Upper lobe of left lung (tissue), 6 donors: ENCODE results near the gene KIF22. TPM values are rescaled to one million over a fixed set of nuclear protein-coding genes. Genes with fewer than 3 reads are reported as not detected.
"Not testable (repeated sequence)": the region's sequence is repeated elsewhere in the genome, so short reads cannot be mapped to it uniquely, and the experiment has no call there.

Experiments
- ATAC-seq, 2 donors: fragments of 200-7000 bp; cut with Tn5 transposase; one replicate each; pipeline ENCODE4 v1.9.1; 2022; ENCODE audit warnings: mild to moderate bottlenecking in 2 of 2, moderate library complexity in 2 of 2; ENCODE audit not compliant: low FRiP score in 2 of 2
- DNase-seq, 2 donors: peaks; one replicate each; pipeline ENCODE4 v3.0.0-alpha.2; 2019 to 2020
- H3K27ac ChIP-seq, 4 donors: fragments of 200-600 bp; sonication (generic); one replicate each; pipeline ENCODE4 v1.5.1; 2016 to 2019
- H3K27me3 ChIP-seq, 4 donors: fragments of 200-600 bp; sonication (generic); one replicate each; pipeline ENCODE4 v1.5.1; 2017 to 2019
- H3K36me3 ChIP-seq, 4 donors: fragments of 200-600 bp; sonication (generic); one replicate each; pipeline ENCODE4 v1.5.1; 2016 to 2019
- H3K4me1 ChIP-seq, 4 donors: fragments of 200-600 bp; sonication (generic); one replicate each; pipeline ENCODE4 v1.5.1; 2018 to 2019
- H3K4me3 ChIP-seq, 4 donors: fragments of 200-600 bp; sonication (generic); one replicate each; pipeline ENCODE4 v1.5.1; 2017 to 2019; ENCODE audit warnings: mild to moderate bottlenecking in 2 of 4, moderate library complexity in 1 of 4
- H3K9me3 ChIP-seq, 4 donors: fragments of 200-600 bp; sonication (generic); one replicate each; pipeline ENCODE4 v1.5.1; 2018 to 2019
- CTCF ChIP-seq, 6 experiments: fragments of 450-650 bp in 4 of 6; fragments of 200-600 bp in 2 of 6; sonication (generic) in 2 of 6; IDR thresholded peaks; one replicate each; pipeline ENCODE4 v1.5.1; 2016 to 2019; ENCODE audit warnings: antibody characterized with exemption in 6 of 6
- EP300 ChIP-seq, 4 donors: sonication (generic); formaldehyde crosslinking; IDR thresholded peaks; one replicate each; pipeline ENCODE4 v1.5.1; 2017; ENCODE audit warnings: antibody characterized with exemption in 4 of 4, control low read depth in 2 of 4
- POLR2A ChIP-seq, 4 donors: fragments of 450-650 bp; IDR thresholded peaks; one replicate each; pipeline ENCODE4 v1.5.1; 2016 to 2017; ENCODE audit warnings: antibody characterized with exemption in 4 of 4, mild to moderate bottlenecking in 2 of 4
- POLR2AphosphoS5 ChIP-seq, 2 donors: sonication (generic); formaldehyde crosslinking; IDR thresholded peaks; one replicate each; pipeline ENCODE4 v1.5.1; 2017; ENCODE audit warnings: antibody characterized with exemption in 2 of 2
- WGBS, 2 donors: methylation state at CpG; one replicate each; pipeline ENCODE4 v1.1.5; 2017 to 2018; 5-methylcytosine and 5-hydroxymethylcytosine counted together
- total RNA-seq, 6 donors: library from RNA; depleted of rRNA in 4 of 6; stranded (reverse); fragments of >200 nt in 4 of 6; gene quantifications; one replicate each; pipeline versions ENCODE4 v1.1.0 to v1.2.1, GENCODE V29; 2016 to 2021
- donor health status: DM: no; HTN: no; CAD: no; lungs with moderate emphysema.
- donor health status: DM: no; HTN: yes; CAD: no; lungs with severe emphysema.

The KIF22 gene
- total RNA-seq, 6 donors from 2014 or later, result 9.1 to 43.5 (median 26.6) TPM

- no peaks in the 10 kb centered on the region for H3K9me3 ChIP-seq
- H3K4me1 ChIP-seq, result peaks cover 49 to 86% (median 79%) of the 10 kb centered on the region in 4 donors
- TF ChIP-seq CTCF (IDR thresholded peaks at IDR 0.05) (no peak), EP300 (IDR thresholded peaks at IDR 0.05) (no peak), POLR2AphosphoS5 (IDR thresholded peaks at IDR 0.05) (no peak), POLR2A (IDR thresholded peaks at IDR 0.05) (no peak)
- peaks cover 0 to 22% (median 12%) of the 10 kb centered on the region in 4 donors for H3K36me3 ChIP-seq
- no peak overlapping the region for H3K4me3 ChIP-seq
- 90% methylated on average over 7 to 8 of the region's 8 CpGs for WGBS, 2 donors
- H3K27ac ChIP-seq, result peak overlapping the region in 3 of 4 donors; percentile 83 to 93 (median 93)
- DNase-seq (no peak), ATAC-seq (no peak)
- no peaks in the 10 kb centered on the region for H3K27me3 ChIP-seq
Observed at GRCh38 chr16:29826342-29826695, 35.8 kb downstream of the KIF22 start.

- 95 to 96% methylated on average over 11 of the region's 11 CpGs for WGBS, 2 donors
- no peaks in the 10 kb centered on the region for H3K27me3 ChIP-seq
- no peak for DNase-seq
- no peaks in the 10 kb centered on the region for H3K9me3 ChIP-seq
- H3K36me3 ChIP-seq, result peaks cover 19 to 64% (median 51%) of the 10 kb centered on the region in 4 donors
- H3K4me3 ChIP-seq, result no peak overlapping the region
- no peak for ATAC-seq
- TF ChIP-seq POLR2AphosphoS5 (IDR thresholded peaks at IDR 0.05), result no peak
- TF ChIP-seq POLR2A (IDR thresholded peaks at IDR 0.05), result no peak
- no peak for TF ChIP-seq CTCF (IDR thresholded peaks at IDR 0.05)
- no peak for TF ChIP-seq EP300 (IDR thresholded peaks at IDR 0.05)
- H3K4me1 ChIP-seq, result peaks cover 5 to 43% (median 35%) of the 10 kb centered on the region in 4 donors
- H3K27ac ChIP-seq, result no peak overlapping the region
Observed at GRCh38 chr16:29830774-29831173, 40.2 kb downstream of the KIF22 start.

GRCh38 chr16:29831490-29831889 is 40.9 kb downstream of the KIF22 start:
- no peak overlapping the region for H3K27ac ChIP-seq
- peaks cover 0 to 36% (median 29%) of the 10 kb centered on the region in 4 donors for H3K4me1 ChIP-seq
- H3K27me3 ChIP-seq, result no peaks in the 10 kb centered on the region
- no peaks in the 10 kb centered on the region for H3K9me3 ChIP-seq
- DNase-seq (no peak), ATAC-seq (no peak)
- no peak for TF ChIP-seq POLR2AphosphoS5 (IDR thresholded peaks at IDR 0.05)
- no peak for TF ChIP-seq EP300 (IDR thresholded peaks at IDR 0.05)
- no peak for TF ChIP-seq CTCF (IDR thresholded peaks at IDR 0.05)
- TF ChIP-seq POLR2A (IDR thresholded peaks at IDR 0.05), result no peak
- 76 to 93% methylated on average over 2 of the region's 2 CpGs for WGBS, 2 donors
- no peak overlapping the region for H3K4me3 ChIP-seq
- peaks cover 25 to 70% (median 57%) of the 10 kb centered on the region in 4 donors for H3K36me3 ChIP-seq

GRCh38 chr16:29833219-29833618 is 42.7 kb downstream of the KIF22 start:
- WGBS, 2 donors, result 94 to 97% methylated on average over 3 to 4 of the region's 4 CpGs
- peaks cover 29 to 87% (median 74%) of the 10 kb centered on the region in 4 donors for H3K36me3 ChIP-seq
- H3K9me3 ChIP-seq, result not testable (repeated sequence)

GRCh38 chr16:29834079-29834478 is 43.5 kb downstream of the KIF22 start:
- Histone ChIP-seq H3K4me3 (no peak overlapping the region), H3K36me3 (peaks cover 29 to 96% (median 82%) of the 10 kb centered on the region in 4 donors), H3K27me3 (no peaks in the 10 kb centered on the region), H3K4me1 (peaks cover 0 to 12% (median 10%) of the 10 kb centered on the region in 4 donors), H3K9me3 (no peaks in the 10 kb centered on the region), H3K27ac (no peak overlapping the region)
- 94% methylated on average over 4 to 5 of the region's 5 CpGs for WGBS, 2 donors
- no peak for DNase-seq
- ATAC-seq, result no peak
- no peak for TF ChIP-seq CTCF (IDR thresholded peaks at IDR 0.05)
- no peak for TF ChIP-seq POLR2A (IDR thresholded peaks at IDR 0.05)
- TF ChIP-seq EP300 (IDR thresholded peaks at IDR 0.05), result no peak
- TF ChIP-seq POLR2AphosphoS5 (IDR thresholded peaks at IDR 0.05), result no peak

More at GRCh38 chr16:29833219-29833618, 42.7 kb downstream of the KIF22 start:
- not testable (repeated sequence) for ATAC-seq, H3K27ac ChIP-seq, H3K4me3 ChIP-seq, H3K27me3 ChIP-seq, DNase-seq
- peaks cover 0 to 20% (median 18%) of the 10 kb centered on the region in 4 donors for H3K4me1 ChIP-seq
